GM18511 (cell line): ENCODE data around the gene APOBR.
"Not testable (repeated sequence)": the region's sequence is repeated elsewhere in the genome, so short reads cannot be mapped to it uniquely, and the experiment has no call there.

ENCODE experiments used
- ATAC-seq: cut with Tn5 transposase; IDR thresholded peaks from one replicate; pipeline ENCODE4 v1.9.1; 2021; ENCODE audit warnings: mild to moderate bottlenecking, moderate library complexity; ENCODE audit not compliant: unreplicated experiment

Gene APOBR

GRCh38 chr16:28494121-28494851 lies at the start of gene APOBR:
Gene APOBR, plus strand, starts transcription at chr16:28494643. Its CDS starts 39 bp downstream, at chr16:28494682.
- peak; percentile 56 for ATAC-seq

DNA sequence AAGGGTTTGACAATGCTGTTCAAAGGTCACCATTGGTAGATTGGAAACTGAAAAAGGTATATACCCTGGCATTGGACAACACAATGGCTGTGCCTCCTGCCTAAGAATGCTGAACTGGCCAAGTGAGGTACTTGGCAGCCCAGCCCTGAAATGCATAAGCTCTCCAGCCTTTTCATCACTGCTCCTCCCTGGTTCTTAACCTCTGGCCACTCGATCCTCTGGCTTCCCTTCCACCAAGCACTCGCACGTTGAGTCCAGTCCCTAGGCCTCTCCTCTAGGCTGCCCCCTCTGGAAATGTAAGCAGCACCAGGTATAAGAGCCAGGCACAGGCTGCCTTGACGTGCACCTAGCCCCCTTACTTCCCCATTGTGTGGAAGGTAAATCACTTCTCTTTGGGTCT lies 48.1 kb upstream of the APOBR start:
- ATAC-seq = not testable (repeated sequence)

DNA sequence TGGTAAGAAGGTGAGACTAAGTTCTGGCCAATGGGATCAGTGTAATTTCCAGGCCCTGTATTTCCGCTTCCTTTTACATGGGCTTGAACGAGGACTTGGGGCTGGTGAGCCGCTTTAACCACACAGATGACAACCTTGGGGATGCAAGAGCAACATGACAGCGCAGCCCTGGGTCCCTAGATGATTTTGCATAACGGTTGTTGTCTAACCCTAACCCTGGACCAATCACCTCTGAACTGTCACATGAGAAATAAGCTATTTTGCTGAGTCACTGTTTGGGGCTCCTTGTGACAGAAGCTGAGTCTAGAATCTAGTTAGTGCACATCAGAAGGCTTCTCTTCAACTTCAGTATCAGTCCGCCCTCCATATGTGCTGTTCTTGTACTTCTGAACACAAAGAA lies 47.4 kb upstream of the APOBR start:
- ATAC-seq = not testable (repeated sequence)

GRCh38 chr16:28473714-28474265 lies 20.7 kb upstream of the APOBR start:
- no peak for ATAC-seq

GRCh38 chr16:28475221-28475620 lies 19.2 kb upstream of the APOBR start:
- ATAC-seq = no peak

DNA sequence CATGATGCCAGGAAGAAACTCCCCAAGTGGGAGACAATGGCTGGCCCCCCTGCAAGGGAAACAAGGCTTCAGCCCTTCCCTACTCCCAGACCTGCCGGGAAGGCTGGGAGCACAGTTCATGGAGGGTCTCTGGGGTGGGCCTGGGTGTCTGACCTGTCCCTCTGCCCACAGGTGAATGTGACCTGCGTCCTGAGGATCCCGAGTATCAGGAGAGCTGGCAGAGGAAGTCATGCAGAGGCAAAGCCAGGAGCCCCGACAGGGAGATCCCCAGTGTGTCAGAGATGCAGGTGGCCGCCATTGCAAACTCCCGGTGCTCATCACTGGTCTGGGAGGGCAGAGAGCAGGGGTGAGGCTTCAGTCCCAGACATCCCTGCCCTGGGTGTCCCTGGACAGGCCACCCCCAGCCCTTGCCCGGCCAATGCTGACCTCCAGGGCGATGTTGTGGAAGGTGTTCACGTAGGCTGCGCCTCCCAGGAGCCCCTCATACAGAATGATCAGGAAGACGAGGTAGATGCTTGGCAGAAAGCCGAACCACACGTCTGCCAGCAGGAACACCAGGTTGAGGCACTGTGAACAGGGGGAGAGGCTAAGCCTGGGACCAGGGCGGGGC lies 17.0 kb upstream of the APOBR start:
- ATAC-seq = no peak

- no peak for ATAC-seq
Observed at GRCh38 chr16:28478506-28479180, 15.8 kb upstream of the APOBR start.

DNA sequence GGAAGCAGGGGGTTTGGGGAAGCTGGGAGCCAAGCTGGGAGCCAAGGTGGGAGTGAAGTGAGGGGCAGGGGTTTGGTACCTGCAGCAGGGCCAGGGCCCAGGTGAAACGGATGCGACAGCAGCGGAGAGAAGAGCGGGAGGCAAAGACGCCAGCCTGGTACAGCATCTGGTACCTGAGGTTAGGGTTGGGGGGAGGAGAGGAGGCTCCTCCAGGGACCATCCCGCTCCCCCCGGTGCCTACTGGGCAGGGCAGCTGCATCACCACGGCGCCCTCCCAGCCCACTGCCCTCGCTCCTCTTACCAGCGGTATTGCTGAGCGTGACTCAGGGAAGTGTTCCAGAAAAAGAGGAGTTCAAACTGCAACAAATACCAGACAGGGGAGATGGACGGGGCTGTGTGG lies 12.4 kb upstream of the APOBR start:
- no peak for ATAC-seq

GRCh38 chr16:28483361-28483760 lies 11.1 kb upstream of the APOBR start:
- not testable (repeated sequence) for ATAC-seq

DNA sequence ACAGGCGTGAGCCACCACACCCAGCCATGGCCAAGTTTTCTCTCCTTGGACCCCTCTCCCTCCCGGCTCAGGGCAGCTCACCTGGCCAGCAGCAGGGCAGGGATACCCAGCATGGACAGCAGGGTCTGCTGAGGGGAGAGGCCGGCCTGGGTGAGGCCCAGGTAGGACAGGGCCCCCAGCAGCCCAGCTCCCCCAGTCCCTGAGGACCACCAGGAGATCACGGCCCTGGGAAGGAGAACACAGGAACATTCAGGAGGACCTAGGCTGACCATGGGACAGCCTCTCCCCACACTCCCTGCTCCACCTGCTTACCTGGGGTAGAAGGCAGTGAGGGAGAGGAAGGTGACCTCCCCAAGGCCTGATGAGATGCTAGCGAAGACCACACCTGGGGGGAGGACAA lies 8.2 kb upstream of the APOBR start:
- no peak for ATAC-seq

- ATAC-seq = no peak
Observed at GRCh38 chr16:28491230-28491969, 3.0 kb upstream of the APOBR start.

GRCh38 chr16:28491970-28492474 lies 2.4 kb upstream of the APOBR start, which contains the start of gene CLN3:
Gene CLN3, minus strand, starts transcription at chr16:28492074. Its CDS starts 315 bp downstream, at chr16:28491759.
- ATAC-seq = peak; percentile 75

DNA sequence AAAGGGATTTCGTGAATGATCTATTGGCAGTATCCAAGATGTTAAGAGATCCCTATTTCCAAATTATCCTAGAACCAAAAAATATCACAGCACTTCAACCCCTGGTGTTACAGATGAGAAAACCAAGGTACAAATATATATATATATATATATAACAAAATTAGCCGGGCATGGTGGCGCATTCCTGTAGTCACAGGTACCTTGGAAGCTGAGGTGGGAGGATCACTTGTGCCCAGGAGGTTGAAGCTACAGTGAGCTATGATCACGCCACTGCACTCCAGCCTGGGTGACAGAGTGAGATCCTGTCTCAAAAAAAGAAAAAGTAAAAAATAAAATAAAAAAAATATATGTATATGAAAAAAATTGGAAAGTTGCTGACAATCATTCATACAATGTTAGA lies 1.9 kb upstream of the APOBR start:
- no peak for ATAC-seq

DNA sequence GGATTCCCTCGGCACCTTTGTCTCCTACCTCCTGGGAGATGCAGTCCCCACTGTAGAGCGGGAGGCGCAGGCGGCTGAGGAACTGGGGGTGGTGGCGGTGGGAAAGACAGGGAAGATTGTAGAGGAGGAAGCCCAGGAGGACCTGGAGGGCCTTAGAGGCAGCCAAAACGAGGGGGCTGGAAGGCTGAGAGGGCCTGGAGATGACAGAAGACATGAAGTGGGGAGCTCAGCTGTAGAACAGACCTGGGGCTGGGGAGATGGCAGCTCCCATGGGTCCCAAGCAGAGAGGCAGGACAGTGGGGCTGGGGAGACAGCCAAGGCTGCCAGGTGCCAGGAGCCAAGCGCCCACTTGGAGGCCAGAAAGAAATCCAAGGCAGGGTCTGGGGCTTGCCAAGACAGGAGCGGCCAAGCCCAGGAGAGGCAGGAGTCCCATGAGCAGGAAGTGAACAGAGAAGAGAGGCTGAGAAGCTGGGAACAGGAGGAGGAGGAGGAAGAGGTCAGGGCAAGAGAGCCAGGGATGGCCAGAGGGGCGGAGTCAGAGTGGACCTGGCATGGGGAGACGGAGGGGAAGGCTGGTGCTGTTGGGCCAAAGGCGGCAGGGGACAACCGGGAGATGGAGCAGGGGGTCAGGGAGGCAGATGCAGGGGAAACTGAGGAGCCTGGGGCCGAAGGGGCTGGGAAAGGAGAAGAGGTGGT lies 803 bp downstream of the APOBR start:
- no peak for ATAC-seq

DNA sequence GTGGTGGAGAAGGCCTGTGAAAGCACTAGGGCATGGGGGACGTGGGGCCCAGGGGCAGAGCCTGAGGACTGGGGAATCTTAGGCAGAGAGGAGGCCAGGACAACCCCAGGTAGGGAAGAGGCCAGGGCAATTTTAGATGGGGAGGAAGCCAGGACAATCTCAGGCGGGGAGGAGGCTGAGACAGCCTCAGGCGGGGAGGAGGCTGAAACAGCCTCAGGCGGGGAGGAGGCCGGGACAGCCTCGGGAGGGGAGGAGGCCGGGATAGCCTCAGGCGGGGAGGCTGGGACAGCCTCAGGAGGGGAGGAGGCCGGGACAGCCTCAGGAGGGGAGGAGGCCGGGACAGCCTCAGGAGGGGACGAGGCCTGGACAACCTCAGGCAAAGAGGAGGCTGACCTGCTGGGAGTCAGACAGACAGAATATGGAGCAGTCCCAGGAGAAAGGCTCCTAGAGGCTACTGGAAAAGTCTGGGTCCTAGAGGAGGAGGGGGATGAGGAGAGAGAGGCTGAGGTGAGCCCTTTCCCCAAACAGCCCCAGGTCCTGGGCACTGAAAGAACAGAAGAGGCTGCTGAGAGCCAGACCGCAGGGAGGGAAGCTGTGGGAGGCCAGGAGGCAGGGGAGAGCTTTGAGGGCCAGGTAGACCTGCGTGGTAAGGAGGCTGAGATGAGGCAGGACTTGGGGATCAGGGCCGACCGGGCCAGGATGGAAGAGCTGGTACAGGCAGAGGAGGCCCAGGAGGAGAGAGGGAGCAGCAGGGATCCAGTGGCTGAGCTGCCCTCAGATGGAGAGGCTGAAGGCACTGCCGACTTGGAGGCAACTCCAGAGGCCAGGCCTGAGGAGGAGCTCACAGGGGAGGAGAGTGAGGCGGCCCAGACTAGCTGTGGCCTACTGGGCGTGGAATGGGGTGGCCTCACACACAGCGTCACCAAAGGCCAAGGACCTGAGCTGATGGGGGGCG lies 1.6 kb downstream of the APOBR start:
- no peak for ATAC-seq

- ATAC-seq = no peak
Observed at GRCh38 chr16:28496844-28497243, 2.4 kb downstream of the APOBR start.

- no peak for ATAC-seq
Observed at GRCh38 chr16:28497386-28497785, 2.9 kb downstream of the APOBR start.

DNA sequence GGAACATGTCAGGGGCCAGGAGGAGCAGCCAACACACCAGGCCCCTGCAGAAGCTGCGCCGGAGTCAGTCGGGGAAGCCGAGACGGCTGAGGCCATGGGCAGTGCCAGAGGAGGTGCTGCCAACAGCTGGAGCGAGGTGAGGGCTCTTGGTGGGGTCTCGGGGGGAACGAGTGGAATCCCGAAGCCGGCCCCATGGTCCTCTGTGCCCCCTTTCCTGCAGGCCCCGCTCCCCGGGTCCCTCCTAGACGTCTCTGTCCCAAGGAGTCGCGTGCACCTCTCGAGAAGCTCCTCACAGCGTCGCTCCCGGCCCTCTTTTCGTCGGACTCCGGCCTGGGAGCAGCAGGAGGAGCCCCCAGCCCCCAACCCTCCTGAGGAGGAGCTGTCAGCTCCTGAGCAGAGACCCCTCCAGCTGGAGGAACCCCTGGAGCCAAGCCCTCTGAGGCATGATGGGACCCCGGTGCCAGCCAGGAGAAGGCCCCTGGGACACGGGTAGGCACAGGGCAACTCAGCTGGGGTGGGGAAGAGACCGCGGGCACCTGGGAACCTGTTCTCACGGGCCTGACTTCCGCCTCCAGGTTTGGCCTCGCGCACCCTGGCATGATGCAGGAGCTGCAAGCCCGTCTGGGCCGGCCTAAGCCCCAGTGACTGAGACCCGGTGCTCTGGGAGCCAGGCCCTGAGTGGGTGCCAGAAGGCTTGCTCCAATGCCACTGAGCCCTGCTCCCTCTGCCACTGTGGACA lies 3.6 kb downstream of the APOBR start:
- ATAC-seq = no peak
